Adrenal gland (tissue), 12 donors: ENCODE data around the gene MRPS18B. TPM values are rescaled to one million over a fixed set of nuclear protein-coding genes. Genes with fewer than 3 reads are reported as not detected.

Experiments
- DNase-seq, 7 donors: peaks; one replicate each; pipeline ENCODE4 v3.0.0-alpha.2; 2019 to 2020
- H3K27ac ChIP-seq, 5 donors: fragments of 200-600 bp; sonication (generic) in 4 of 5; 1 replicate in 3 of 5; 2 replicates in 2 of 5; pipeline versions ENCODE4 v1.5.1 to v1.8.0; 2016 to 2020; ENCODE audit warnings: mild to moderate bottlenecking in 1 of 5
- H3K27me3 ChIP-seq: fragments of 200-600 bp; 2 replicates; pipeline ENCODE4 v1.8.0; 2021
- H3K36me3 ChIP-seq, 2 donors: fragments of 200-600 bp; replicated peaks in 1 of 2; 1 replicate in 1 of 2; 2 replicates in 1 of 2; pipeline versions ENCODE4 v1.5.1 to v1.8.0; 2018 to 2022
- H3K4me1 ChIP-seq, 2 donors: fragments of 200-600 bp; replicated peaks in 1 of 2; 1 replicate in 1 of 2; 2 replicates in 1 of 2; pipeline versions ENCODE4 v1.5.1 to v1.8.0; 2018 to 2021
- H3K4me3 ChIP-seq, 4 donors: fragments of 200-600 bp; sonication (generic) in 3 of 4; one replicate each; pipeline ENCODE4 v1.5.1; 2016 to 2018
- H3K9me3 ChIP-seq, 3 donors: fragments of 200-600 bp; sonication (generic) in 1 of 3; replicated peaks in 1 of 3; 1 replicate in 2 of 3; 2 replicates in 1 of 3; pipeline versions ENCODE4 v1.5.1 to v1.8.0; 2016 to 2021
- CTCF ChIP-seq, 6 experiments: fragments of 450-650 bp in 4 of 6; fragments of 200-600 bp in 2 of 6; sonication (generic) in 1 of 6; IDR thresholded peaks; 1 replicate in 5 of 6; 2 replicates in 1 of 6; pipeline versions ENCODE4 v1.5.1 to v1.8.0; 2016 to 2021; ENCODE audit warnings: antibody characterized with exemption in 6 of 6, mild to moderate bottlenecking in 2 of 6, moderate library complexity in 1 of 6
- POLR2A ChIP-seq, 2 donors: fragments of 450-650 bp; IDR thresholded peaks; one replicate each; pipeline ENCODE4 v1.6.1; 2017; ENCODE audit warnings: antibody characterized with exemption in 2 of 2, mild to moderate bottlenecking in 2 of 2, moderate library complexity in 1 of 2
- WGBS, 4 donors: extraction: QIAGEN DNeasy Blood & Tissue Kit in 2 of 4; methylation state at CpG; one replicate each; pipeline versions ENCODE4 v1.1.5 to v1.1.7; 2013 to 2017; 5-methylcytosine and 5-hydroxymethylcytosine counted together
- intact Hi-C, 2 donors: fragments of 100-400 bp; cut with DNase I; formaldehyde crosslinking; loops; one replicate each; pipeline versions ENCODE4 v1.14.1 to v1.15.0; 2022 to 2023
- polyA plus RNA-seq, 3 donors: library from polyadenylated mRNA; stranded (reverse); fragments of 200-250 nt in 2 of 3; fragments of 350-450 nt in 1 of 3; fragmentation: Illumina TruSeq in 1 of 3; extraction: RNeasy Lipid Tissue Mini Kit (QIAGEN cat#74804) in 1 of 3; gene quantifications; one replicate each; pipeline ENCODE4 v1.2.3, GENCODE V29; 2013 to 2014
- total RNA-seq, 9 donors: library from RNA; depleted of rRNA in 4 of 9; stranded (reverse); fragments of >200 nt in 4 of 9; fragments of 120-200 nt in 1 of 9; fragmentation: NEBNext Ultra II Directional in 1 of 9; extraction: Animal tissue kit (Norgen Biotek cat#: 25700) in 1 of 9; gene quantifications; one replicate each; pipeline versions ENCODE4 v1.1.0 to v1.2.4, GENCODE V29; 2013 to 2023
- donor health status: healthy with polysubstance abuse.
- donor health status: Bipolar disorder and iron deficiency.
- donor health status: DM: yes; HTN: yes; CAD: no.
- donor health status: DM: no; HTN: no; CAD: no.
- donor health status: DM: no; HTN: no; CAD: no.
- donor health status: DM: yes; HTN: yes; CAD: no.

Gene MRPS18B
- total and polyA plus RNA-seq, 12 donors, result 43.0 to 105 (median 74.8) TPM

- intact Hi-C loops, result no loop called here
- WGBS, 4 donors, result 26 to 31% (median 29%) methylated on average over 8 of the region's 8 CpGs
- H3K4me3 ChIP-seq, result peak overlapping the region in 1 of 4 donors; percentile 61
- no peaks in the 10 kb centered on the region for H3K9me3 ChIP-seq
- DNase-seq, result no peak
- peak in 1 of 2 donors; percentile 35 for TF ChIP-seq POLR2A (IDR thresholded peaks at IDR 0.05)
- TF ChIP-seq CTCF (IDR thresholded peaks at IDR 0.05), result no peak
- H3K36me3 ChIP-seq, result peaks cover 0 to 19% of the 10 kb centered on the region in 2 donors
- H3K27ac ChIP-seq, result peak overlapping the region; percentile 85 to 96 (median 95)
- no peaks in the 10 kb centered on the region for H3K27me3 ChIP-seq
- H3K4me1 ChIP-seq, result peaks cover 10 to 51% of the 10 kb centered on the region in 2 donors
These were observed 3.4 kb upstream of the MRPS18B start for GRCh38 chr6:30614044-30614842.

- peak overlapping the region in 2 of 4 donors; percentile 61 to 81 for H3K4me3 ChIP-seq
- no peaks in the 10 kb centered on the region for H3K27me3 ChIP-seq
- H3K27ac ChIP-seq, result peak overlapping the region; percentile 89 to 96 (median 95)
- H3K4me1 ChIP-seq, result peaks cover 10 to 51% of the 10 kb centered on the region in 2 donors
- TF ChIP-seq CTCF (IDR thresholded peaks at IDR 0.05), result no peak
- peak; percentile 39 to 88 for TF ChIP-seq POLR2A (IDR thresholded peaks at IDR 0.05)
- intact Hi-C loops, result no loop called here
- no peaks in the 10 kb centered on the region for H3K9me3 ChIP-seq
- DNase-seq, result peak; percentile 88 to 96 (median 94)
- H3K36me3 ChIP-seq, result peaks cover 0 to 21% of the 10 kb centered on the region in 2 donors
- WGBS, 4 donors, result 0 to 1% (median 1%) methylated on average over 6 of the region's 6 CpGs
These were observed 2.8 kb upstream of the MRPS18B start for GRCh38 chr6:30614843-30615218.

DNA sequence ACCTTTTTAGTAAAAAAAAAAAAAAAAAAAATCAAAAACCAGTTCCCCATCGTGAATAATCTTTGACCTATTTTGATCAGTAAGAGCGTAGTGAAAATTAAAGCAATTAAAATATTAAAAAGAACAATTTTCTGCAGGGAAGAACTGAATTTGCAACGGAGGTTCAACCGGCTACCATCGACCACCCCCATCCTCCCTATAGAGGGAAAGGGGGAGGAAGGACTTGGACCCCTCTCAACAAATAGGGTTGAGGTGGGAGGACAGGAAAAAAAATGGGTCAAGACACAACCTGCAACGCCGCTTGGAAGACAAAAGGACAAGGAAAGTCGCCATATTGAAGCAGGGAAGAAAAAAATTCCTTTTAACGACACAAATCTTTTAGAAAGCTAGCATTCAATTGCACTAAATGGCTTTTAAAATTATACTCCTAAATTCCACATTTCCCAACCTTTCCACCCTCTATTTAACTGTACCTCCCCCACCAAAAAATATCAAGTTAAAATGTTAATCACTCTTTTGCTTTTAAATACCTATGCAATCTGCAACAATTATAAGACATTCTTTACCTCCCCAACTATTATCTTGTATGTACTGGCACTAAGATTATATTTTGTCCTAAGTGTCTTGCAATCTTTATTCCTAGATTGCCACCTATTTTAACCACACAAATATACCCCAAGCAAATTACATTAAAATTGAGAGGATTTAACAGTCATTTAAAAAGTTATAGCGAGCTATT, 2.3 kb upstream of the MRPS18B start:
- 0 to 1% (median 0%) methylated on average over 10 of the region's 10 CpGs for WGBS, 4 donors
- peaks cover 10 to 51% of the 10 kb centered on the region in 2 donors for H3K4me1 ChIP-seq
- peak in 6 of 7 donors; percentile 48 to 81 (median 56) for DNase-seq

More for the DNA sequence above, 2.3 kb upstream of the MRPS18B start:
- TF ChIP-seq POLR2A (IDR thresholded peaks at IDR 0.05), result no peak
- no peak for TF ChIP-seq CTCF (IDR thresholded peaks at IDR 0.05)
- peak overlapping the region in 3 of 4 donors; percentile 61 to 81 (median 73) for H3K4me3 ChIP-seq
- intact Hi-C loops, result no loop called here
- peaks cover 0 to 27% of the 10 kb centered on the region in 2 donors for H3K36me3 ChIP-seq
- peak overlapping the region; percentile 89 to 96 (median 95) for H3K27ac ChIP-seq
- H3K9me3 ChIP-seq, result no peaks in the 10 kb centered on the region
- no peaks in the 10 kb centered on the region for H3K27me3 ChIP-seq
